Activated CD4-positive, alpha-beta memory T cell treated with anti-CD3 and anti-CD28 coated beads, Interleukin-2, amount 10 ng/mL, durations not matched to agents 7 days and 5 days (primary cell): ENCODE results near the gene NBPF1. TPM values are rescaled to one million over a fixed set of nuclear protein-coding genes. Genes with fewer than 3 reads are reported as not detected.
A peak's percentile ranks its signal among the peaks of the same experiment; 100 is the strongest.
"Not testable (repeated sequence)": the region's sequence is repeated elsewhere in the genome, so short reads cannot be mapped to it uniquely, and the experiment has no call there.

Source experiments
- CTCF ChIA-PET: fragments of 350-600 bp; sonication (Branson Sonifier 250); formaldehyde crosslinking; loops from one replicate; lab custom pipeline; 2021; ENCODE audit warnings: antibody characterized with exemption, inconsistent platforms; lab: Charles Lee
- POLR2A ChIA-PET: fragments of 350-600 bp; sonication (Branson Sonifier 250); formaldehyde crosslinking; loops from one replicate; lab custom pipeline; 2021; ENCODE audit warnings: antibody characterized with exemption; lab: Charles Lee
- DNase-seq: peaks from one replicate; pipeline ENCODE4 v3.0.0-alpha.2; 2020
- H3K27ac Mint-ChIP-seq: one replicate; pipeline ENCODE4 v1.8.0; 2021; ENCODE audit warnings: mild to moderate bottlenecking, mixed read lengths
- H3K27me3 Mint-ChIP-seq: one replicate; pipeline ENCODE4 v1.8.0; 2021; ENCODE audit warnings: mixed read lengths
- H3K36me3 Mint-ChIP-seq: one replicate; pipeline ENCODE4 v1.8.0; 2021; ENCODE audit warnings: low read depth, mixed read lengths
- H3K4me1 Mint-ChIP-seq: one replicate; pipeline ENCODE4 v1.8.0; 2021; ENCODE audit warnings: mixed read lengths
- H3K4me3 Mint-ChIP-seq: one replicate; pipeline ENCODE4 v1.8.0; 2021; ENCODE audit warnings: mild to moderate bottlenecking, mixed read lengths
- H3K9me3 Mint-ChIP-seq: one replicate; pipeline ENCODE4 v1.8.0; 2021; ENCODE audit warnings: mixed read lengths
- total RNA-seq, 2 experiments: library from RNA; stranded (reverse); gene quantifications; one replicate each; pipeline ENCODE4 v1.2.3, GENCODE V29; 2021

NBPF1 gene
- total RNA-seq, 2 experiments from 2014 or later: 1.7 to 2.2 TPM

DNA sequence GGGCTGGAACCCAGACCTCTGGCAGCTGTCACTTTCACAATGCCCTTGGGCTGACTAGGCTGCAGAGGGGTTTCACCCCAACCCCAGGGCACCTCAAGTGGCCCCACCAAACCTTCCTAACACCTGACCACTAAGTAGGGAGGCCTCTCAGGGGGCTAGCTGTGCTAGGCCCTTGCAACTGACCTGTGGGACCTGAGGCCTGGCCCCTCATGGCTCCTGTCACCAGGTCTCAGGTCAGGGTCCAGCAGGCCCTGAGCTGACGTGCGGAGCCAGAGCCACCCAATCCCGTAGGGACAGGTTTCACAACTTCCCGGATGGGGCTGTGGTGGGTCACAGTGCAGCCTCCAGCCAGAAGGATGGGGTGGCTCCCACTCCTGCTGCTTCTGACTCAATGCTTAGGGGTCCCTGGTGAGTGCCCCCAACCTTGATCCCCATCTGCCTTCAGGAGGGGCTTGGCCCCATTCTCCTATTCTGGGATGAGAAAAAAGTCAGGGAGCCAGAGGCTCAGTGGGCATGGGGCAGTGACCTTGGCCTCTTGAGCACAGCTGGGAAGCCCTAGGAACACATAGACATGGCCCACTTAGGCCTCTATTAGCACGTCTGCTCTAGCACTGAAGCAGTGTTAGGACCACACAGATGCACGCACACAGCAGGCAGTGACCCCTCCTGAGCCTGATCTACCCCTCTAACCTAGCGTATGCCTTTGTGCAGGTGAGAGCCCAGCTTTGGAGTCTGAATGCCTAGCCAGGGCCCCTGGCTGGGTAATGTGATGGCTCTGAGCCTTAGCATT lies 32.1 kb upstream of the NBPF1 start:
- not testable (repeated sequence) for H3K27ac Mint-ChIP-seq, H3K9me3 Mint-ChIP-seq, H3K36me3 Mint-ChIP-seq, H3K4me1 Mint-ChIP-seq, H3K4me3 Mint-ChIP-seq
- CTCF ChIA-PET: interaction anchor here (0.9 to 1.7 kb wide), 2 partner anchors 21 to 315 kb away, joined by 3 to 4 read pairs; no protein-coding TSS in a partner anchor
- H3K27me3 Mint-ChIP-seq: peaks cover 11% of the 10 kb centered on the region
- DNase-seq: peak; percentile 21
- POLR2A ChIA-PET: interaction anchor here (0.5 to 2.4 kb wide), 6 partner anchors 23 to 261 kb away, joined by 3 to 20 read pairs (median 3); no protein-coding TSS in a partner anchor

DNA sequence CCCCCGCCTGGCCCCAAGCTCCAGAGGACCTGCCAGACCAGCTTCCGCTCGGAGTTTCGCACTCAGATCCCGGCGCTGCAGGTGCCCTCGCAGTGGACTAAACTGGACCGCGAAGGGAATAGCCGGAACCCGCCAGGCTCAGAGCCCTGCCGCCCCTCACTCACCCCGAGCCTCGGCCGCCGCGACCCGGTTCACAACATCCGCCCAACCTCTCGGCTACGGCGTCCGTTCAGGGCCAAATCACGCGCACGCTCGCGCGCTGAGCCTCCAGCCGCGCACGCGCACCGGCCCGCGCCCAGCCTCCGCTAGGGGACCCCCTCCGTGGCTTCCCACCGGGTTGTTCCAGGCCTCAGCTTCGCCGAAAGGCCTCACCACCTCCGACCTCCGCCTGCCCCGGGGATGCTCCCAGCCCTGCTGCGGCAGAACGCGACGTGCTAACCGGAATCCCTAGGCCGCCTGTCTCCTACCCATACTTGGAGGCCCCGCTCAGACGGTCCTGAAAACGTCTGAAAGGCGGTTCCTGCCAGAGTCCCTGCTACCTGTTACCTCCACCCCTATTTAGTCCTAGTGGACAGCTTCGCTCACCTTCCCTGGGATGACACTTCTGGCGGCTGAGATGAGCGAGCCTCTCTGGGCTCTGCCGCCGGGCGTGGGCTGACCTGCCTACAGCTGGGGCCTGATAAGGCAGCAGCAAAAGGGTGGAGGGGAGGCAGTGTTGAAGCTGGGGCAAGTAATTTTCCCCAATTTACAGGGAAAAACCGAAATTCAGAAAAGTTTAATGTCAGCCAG lies 31.3 kb upstream of the NBPF1 start:
- POLR2A ChIA-PET: interaction anchor here (0.6 to 2.4 kb wide), 7 partner anchors 22 to 260 kb away, joined by 3 to 20 read pairs (median 3); no protein-coding TSS in a partner anchor

DNA sequence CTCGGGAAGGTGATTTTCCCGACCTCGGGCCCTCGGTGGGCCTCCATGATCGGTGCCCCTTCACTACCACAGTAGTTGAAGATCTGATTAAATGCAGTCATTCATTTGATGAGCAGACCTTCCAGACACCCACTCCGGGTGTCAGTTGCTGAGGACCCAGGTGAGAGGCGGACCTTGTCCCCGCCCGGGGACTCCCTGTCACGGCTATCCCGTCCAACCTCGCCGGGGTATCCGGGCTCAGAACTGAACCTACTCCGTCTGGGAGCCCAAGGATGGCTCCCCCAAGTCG lies 30.8 kb upstream of the NBPF1 start:
- DNase-seq: no peak
- ChIA-PET POLR2A (interaction anchor here (0.6 to 2.4 kb wide), 6 partner anchors 21 to 260 kb away, joined by 3 to 20 read pairs (median 4); no protein-coding TSS in a partner anchor), CTCF (interaction anchor here (1.7 kb wide), 1 partner anchor 20 kb away, joined by 4 read pairs; no protein-coding TSS in a partner anchor)
- Mint-ChIP-seq H3K27ac (no peak overlapping the region), H3K27me3 (peaks cover 8% of the 10 kb centered on the region), H3K4me1 (peaks cover 1% of the 10 kb centered on the region), H3K4me3 (no peak overlapping the region), H3K9me3 (no peaks in the 10 kb centered on the region), H3K36me3 (no peaks in the 10 kb centered on the region)

More for the DNA sequence above, 31.3 kb upstream of the NBPF1 start:
- DNase-seq: peak; percentile 97
- H3K27ac Mint-ChIP-seq, H3K9me3 Mint-ChIP-seq, H3K4me3 Mint-ChIP-seq, H3K36me3 Mint-ChIP-seq, H3K4me1 Mint-ChIP-seq: not testable (repeated sequence)
- CTCF ChIA-PET: interaction anchor here (0.9 to 1.7 kb wide), 2 partner anchors 20 to 316 kb away, joined by 3 to 4 read pairs; no protein-coding TSS in a partner anchor
- peaks cover 11% of the 10 kb centered on the region for H3K27me3 Mint-ChIP-seq

DNA sequence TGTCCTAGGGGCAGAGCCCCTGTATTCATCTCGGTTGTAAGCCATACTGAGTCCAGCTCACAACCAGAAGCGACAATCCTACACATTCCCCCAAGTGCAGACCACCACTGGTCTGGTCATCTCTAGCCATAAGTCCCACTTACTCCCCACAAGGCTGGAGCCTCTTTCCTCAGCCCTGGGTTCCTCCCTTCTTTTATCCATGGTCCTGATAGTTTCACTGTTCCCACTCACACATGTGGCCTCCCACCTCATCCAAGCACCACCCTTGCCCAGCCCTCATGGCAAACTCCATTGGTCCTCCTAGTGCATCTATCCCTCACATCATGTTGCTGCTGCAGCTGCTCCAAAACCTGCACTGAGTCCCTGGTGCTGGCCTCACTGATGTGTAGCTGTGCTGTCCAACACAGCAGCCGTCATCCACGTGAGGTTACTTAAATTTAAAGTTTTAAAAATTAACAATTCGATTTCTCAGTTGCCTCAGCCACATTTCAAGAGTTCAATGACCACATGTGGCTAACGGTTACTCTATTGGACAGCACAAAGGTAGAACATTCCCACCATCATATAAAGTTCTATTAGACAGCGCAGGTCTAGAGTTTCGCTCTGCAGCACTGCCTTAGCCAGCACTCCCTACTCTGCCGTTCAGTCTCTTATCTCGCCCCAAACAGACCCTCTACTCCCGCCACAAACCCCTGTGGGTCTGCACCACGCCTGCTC lies 30.3 kb upstream of the NBPF1 start:
- H3K9me3 Mint-ChIP-seq, H3K27me3 Mint-ChIP-seq, H3K36me3 Mint-ChIP-seq, H3K4me3 Mint-ChIP-seq, H3K4me1 Mint-ChIP-seq, H3K27ac Mint-ChIP-seq: not testable (repeated sequence)
- peak; percentile 34 for DNase-seq
- ChIA-PET POLR2A (interaction anchor here (0.6 to 2.4 kb wide), 4 partner anchors 34 to 261 kb away, joined by 3 to 20 read pairs (median 6); no protein-coding TSS in a partner anchor), CTCF (interaction anchor here (1.7 kb wide), 1 partner anchor 19 kb away, joined by 4 read pairs; no protein-coding TSS in a partner anchor)

DNA sequence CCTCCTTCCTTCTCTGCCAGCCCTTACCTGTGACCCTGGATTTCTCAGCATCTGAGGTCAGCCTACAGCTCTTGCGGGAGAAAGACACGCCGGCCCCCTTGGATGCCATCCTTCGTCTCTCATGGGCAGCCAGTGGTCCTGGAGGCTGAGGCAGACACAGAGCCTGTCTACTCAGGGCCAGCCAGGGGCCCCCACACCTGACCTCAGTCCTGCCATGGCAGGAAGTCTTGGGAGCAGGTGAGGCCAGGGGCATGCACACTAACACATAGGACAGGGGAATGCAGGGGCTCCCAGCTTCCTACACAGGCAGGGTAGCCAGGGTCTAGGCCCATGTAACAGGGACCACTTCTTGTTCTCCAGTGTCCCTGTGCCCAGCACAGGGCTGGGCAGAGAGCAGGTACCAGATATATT lies 29.6 kb upstream of the NBPF1 start:
- H3K4me3 Mint-ChIP-seq, CTCF ChIA-PET, H3K9me3 Mint-ChIP-seq, H3K36me3 Mint-ChIP-seq, H3K27me3 Mint-ChIP-seq, H3K27ac Mint-ChIP-seq, H3K4me1 Mint-ChIP-seq: not testable (repeated sequence)
- DNase-seq: peak; percentile 16
- POLR2A ChIA-PET: interaction anchor here (1.7 kb wide), 1 partner anchor 246 kb away, joined by 7 read pairs; no protein-coding TSS in a partner anchor

DNA sequence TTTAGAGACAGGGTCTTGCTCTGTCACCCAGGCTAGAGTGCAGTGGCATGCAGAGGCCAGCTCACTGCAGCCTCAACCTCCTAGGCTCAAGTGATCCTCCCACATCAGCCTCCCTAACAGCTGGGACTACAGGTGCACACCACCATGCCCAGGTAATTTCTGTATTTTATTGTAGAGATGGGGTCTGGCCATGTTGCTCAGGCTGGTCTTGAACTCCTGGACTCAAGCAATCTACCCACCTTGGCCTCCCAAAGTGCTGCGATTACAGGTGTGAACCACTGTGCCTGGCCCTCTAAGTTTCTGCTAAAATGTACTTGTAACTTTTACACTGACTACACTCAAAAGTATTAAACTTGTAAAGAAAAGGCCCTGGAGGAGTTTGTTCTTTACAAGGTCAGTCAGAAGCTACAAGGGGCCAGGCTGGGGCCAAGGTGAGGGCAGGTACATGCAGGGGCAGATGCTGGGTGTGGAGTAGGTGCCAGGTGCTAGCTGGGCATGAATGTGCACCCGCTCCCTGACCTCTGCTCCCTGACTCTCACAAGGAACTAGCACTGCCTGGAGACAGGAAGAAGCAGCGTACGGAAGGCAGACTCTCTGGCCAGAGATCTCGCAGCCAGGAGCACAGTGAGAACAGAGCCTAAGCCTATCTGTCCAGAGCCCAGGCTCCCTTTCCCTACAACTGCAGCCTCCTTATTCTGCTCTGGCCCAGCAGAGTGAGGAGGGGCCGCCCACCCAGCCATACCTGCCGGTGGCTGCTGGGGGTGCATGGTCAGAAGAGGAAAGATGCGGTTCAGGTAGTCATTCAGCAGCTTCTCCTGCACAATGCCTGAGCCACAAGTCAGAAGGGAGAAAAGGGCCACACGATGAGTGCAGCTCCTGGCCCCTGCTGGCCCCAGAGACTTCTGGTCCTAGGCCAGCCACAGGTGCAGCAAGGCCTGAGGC lies 28.9 kb upstream of the NBPF1 start:
- H3K9me3 Mint-ChIP-seq, H3K27ac Mint-ChIP-seq, H3K4me3 Mint-ChIP-seq, H3K4me1 Mint-ChIP-seq, H3K27me3 Mint-ChIP-seq, POLR2A ChIA-PET, H3K36me3 Mint-ChIP-seq: not testable (repeated sequence)
- peak; percentile 17 for DNase-seq
- CTCF ChIA-PET: interaction anchor here (0.9 to 1.5 kb wide), 2 partner anchors 21 to 57 kb away, joined by 3 to 9 read pairs; no protein-coding TSS in a partner anchor

DNA sequence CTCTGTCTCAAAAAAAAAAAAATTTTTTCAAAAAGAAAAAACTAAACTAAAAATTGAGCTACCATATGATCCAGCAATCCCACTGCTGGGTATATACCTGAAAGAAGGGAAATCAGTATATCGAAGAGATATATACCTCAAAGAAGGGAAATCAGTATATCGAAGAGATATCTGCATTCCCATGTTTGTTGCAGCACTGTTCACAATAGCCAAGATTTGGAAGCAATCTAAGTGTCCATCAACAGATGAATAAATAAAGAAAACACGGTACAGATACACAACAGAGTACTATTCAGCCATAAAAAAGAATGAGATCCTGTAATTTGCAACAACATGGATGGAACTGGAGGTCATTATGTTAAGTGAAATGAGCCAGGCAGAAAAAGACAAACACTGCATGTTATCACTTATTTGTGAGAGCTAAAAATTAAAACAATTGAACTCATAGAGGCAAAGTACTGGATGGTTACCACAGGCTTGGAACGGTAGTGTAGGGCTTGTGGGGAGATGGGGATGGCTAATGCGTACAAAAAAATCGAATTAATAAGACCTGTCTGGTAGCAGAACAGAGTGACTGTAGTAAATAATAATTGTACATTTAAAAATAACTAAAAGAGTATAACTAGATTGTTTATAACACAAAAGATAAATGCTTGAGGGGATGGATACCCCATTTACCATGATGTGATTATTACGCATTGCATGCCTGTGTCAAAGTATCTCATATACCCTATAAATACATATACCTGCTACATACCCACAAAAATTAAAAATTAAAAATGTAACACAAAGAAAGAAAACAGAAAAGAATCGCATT lies 28.0 kb upstream of the NBPF1 start:
- DNase-seq, H3K4me3 Mint-ChIP-seq, H3K9me3 Mint-ChIP-seq, H3K27ac Mint-ChIP-seq, H3K4me1 Mint-ChIP-seq, POLR2A ChIA-PET, H3K27me3 Mint-ChIP-seq, H3K36me3 Mint-ChIP-seq: not testable (repeated sequence)
- CTCF ChIA-PET: interaction anchor here (0.9 to 1.5 kb wide), 3 partner anchors 17 to 58 kb away, joined by 3 to 9 read pairs (median 3); no protein-coding TSS in a partner anchor

DNA sequence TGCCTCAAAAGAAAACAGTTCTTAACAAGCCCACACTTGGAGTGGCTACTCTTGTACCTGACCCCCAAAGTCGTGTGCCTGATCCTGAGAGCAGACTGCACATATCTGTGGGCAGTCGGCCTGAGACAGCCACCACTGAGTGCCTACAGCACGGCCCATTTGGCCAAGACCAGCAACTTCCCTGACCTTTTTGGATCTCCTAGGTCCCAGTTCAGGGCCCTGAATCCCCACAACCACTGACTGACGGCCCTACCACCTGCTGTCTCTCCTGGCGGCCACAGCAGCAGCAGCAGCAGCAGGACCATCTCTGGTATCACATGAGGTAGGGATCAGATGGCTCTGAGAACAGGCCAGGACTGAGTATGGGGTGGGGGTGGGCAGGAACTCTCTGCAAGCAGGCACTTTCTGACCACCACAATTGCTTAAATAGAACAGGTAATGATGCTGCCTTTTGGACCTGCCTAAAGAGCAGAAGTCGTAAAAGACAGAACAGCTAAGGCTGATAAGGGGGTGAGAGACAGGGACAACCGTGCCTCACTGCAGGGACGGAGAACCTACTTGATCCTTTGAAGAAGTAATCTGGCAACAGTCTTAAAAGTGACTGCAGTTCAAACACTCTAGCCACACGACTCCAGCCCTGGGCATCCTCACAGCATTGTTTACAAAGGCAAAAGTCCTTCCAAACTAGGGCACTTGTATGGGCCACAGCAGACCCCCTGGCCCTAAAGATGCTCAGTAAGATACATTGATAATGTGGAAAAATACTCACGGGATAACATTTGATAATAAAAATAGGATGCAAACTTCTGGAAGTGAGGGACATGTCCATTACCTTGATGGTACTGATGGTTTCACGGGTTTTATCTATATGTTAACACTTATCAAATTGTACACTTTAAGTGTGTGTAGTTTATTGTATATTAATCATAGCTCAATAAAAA lies 26.0 kb upstream of the NBPF1 start:
- POLR2A ChIA-PET, CTCF ChIA-PET, H3K27me3 Mint-ChIP-seq, H3K4me1 Mint-ChIP-seq, H3K27ac Mint-ChIP-seq, H3K9me3 Mint-ChIP-seq, H3K4me3 Mint-ChIP-seq, H3K36me3 Mint-ChIP-seq: not testable (repeated sequence)
- peak; percentile 15 for DNase-seq

DNA sequence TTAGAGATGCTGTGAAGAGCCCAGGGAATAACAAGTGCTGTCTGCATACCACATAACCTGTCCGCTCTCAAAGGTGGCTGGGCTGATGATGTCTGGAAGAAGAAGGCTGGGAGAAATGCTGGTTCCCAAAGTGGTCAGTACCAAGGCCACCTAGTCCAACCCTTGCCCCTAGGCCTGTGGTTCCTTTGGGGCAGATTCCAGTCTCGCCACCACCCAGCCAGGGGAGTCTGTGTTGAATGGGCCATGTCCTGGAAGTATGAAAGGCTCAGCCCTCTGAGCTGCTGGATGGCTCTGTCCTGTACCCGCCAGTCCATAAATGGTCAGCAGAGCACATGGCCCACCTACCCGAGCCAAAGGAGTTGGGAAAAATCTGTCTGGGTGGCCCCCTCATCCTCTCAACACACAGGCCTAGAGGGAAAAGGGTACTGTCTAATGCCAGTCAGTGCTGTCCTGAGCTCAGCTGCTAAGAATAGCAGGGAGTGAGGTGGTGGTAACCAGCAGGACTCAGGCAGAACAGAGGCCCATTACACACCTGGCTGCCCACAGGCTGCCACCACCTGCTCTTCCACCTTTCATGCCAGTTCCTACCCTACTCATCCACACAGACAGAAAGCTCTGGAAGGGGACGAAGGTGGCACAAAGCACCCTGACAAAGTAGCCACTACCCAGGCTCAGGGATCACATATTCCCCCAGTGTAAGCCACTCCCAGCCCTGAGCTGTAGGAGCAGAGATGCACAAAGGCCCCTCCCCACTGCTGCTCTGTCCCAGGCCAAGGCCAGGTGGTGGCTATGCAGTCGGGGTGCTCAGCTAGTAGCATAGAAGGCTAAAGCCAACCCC lies 24.8 kb upstream of the NBPF1 start:
- H3K4me3 Mint-ChIP-seq, CTCF ChIA-PET, H3K36me3 Mint-ChIP-seq, H3K4me1 Mint-ChIP-seq, H3K27me3 Mint-ChIP-seq, POLR2A ChIA-PET, H3K9me3 Mint-ChIP-seq, H3K27ac Mint-ChIP-seq, DNase-seq: not testable (repeated sequence)
